NCI-H460 (cell line): Measurements from ENCODE around the gene ADAM33. TPM values are rescaled to one million over a fixed set of nuclear protein-coding genes. Genes with fewer than 3 reads are reported as not detected.

Experiments
- DNase-seq: peaks from one replicate; pipeline ENCODE4 v3.0.0-alpha.2; 2016; ENCODE audit warnings: low read depth; ENCODE audit errors: extremely low read depth
- total RNA-seq: library from RNA; depleted of rRNA; stranded (reverse); fragments of >200 nt; shearing (Covaris generic); gene quantifications from 2 replicates; pipeline ENCODE4 v1.2.3, GENCODE V29; 2014

Gene ADAM33
- total RNA-seq, 1 experiment from 2014 or later, result 0.10 TPM

GRCh38 chr20:3710011-3710466 is 28.2 kb upstream of the ADAM33 start:
- DNase-seq, result no peak

DNA sequence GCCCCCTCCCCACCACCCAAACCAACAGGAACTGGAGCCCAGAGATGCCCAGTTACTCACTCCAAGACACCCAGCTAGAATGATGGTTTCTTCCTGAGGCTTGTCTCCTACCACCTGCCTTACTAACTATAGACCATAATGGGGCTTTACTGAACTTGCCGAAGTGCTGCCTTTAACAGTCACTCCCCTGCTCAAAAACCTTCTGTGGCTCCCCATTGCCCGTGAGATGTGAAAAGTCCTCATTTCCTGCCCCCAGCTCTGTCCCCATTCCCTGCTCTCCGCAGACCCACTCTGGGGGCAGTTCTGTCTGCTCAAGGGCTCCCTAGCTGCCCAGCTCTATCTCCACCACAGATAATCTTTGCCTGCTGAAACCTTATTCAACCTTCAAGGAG is 25.7 kb upstream of the ADAM33 start:
- DNase-seq, result no peak

- no peak for DNase-seq
These were observed 25.1 kb upstream of the ADAM33 start for GRCh38 chr20:3706774-3707507.

GRCh38 chr20:3705970-3706739 is 24.3 kb upstream of the ADAM33 start:
- DNase-seq, result no peak

DNA sequence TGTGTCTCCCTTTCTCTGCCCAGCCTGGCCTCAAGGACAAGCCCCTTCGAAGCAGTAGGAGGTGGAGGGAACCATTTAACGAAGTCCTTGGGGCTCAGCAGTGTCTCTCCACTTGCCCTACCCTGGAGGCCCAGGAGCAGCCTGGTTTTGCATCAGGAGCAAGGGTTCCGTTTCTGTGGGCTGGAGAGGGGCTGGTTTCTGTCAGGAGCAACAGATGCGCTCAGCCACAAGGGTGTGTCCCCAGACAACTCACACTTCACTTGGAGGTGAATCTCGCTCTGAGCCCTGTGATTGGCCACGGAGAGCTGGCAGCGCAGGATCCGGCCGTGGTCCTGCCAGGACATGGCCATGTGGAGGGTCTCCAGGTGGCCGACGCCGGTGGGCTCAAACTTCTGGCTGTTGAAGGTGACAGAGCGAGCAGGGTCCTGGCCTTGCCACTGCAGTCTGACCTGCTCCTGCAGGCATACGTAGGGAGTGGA is 23.7 kb upstream of the ADAM33 start:
- DNase-seq, result no peak

GRCh38 chr20:3704087-3704486 is 22.3 kb upstream of the ADAM33 start:
- no peak for DNase-seq

DNA sequence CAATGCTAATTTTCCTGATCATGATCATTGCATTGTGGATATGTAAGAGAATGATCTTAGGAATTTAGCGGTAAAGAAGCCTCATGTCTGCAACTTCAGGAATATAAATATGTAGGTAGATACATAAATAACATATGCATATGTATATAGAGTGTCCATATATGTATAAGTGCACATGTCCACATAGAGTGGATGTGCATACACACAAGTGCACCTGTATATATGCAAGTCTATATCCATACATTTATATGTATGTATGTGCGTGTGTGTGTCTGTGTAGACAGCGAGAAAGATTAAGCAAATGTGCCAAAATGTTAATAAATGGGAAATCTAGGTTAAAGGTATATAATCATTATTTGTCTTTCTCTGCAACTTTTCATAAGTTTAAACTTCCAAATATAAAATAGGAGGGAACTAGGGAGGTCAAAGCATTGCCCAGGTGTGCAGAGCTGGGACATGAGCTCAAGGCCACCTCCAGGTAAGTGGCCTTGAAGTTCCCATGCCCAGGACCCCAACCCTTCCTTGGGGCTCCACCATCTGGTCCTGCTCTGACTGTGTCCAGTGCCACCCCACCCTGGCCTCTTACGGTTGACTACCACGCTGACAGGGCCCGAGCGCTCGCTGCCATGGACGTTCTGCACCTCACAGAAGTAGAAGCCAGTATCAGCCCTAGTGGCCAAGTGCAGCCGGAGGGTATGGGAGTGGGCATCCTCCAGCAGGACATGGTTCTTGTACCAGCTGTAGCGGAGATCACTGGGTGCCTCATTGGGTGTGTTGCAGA is 21.0 kb upstream of the ADAM33 start:
- no peak for DNase-seq

- no peak for DNase-seq
These were observed 19.5 kb upstream of the ADAM33 start for GRCh38 chr20:3701061-3701998.

DNA sequence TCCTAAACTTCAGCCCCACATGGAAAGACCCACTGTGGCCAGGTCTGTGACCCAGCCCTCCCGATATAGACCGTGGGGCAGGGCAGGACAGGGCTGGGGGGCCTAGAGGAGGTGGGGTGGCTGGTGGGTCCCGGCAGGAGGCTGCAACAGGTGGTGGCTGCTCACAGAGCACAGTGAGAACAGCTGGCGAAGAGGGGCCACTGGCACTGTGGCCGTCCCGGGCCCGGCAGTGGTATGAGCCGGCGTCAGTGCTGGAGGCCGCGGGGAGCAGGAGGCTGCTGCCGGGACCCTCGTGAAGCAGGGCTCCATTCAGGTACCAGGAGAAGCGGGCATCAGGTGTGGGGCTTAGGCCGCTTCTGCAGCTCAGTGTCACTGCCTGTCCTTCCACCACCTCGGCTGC is 17.2 kb upstream of the ADAM33 start:
- DNase-seq, result no peak

- DNase-seq, result no peak
These were observed 16.8 kb upstream of the ADAM33 start for GRCh38 chr20:3698591-3699001.

- DNase-seq, result no peak
These were observed 15.9 kb upstream of the ADAM33 start for GRCh38 chr20:3697588-3698305.

DNA sequence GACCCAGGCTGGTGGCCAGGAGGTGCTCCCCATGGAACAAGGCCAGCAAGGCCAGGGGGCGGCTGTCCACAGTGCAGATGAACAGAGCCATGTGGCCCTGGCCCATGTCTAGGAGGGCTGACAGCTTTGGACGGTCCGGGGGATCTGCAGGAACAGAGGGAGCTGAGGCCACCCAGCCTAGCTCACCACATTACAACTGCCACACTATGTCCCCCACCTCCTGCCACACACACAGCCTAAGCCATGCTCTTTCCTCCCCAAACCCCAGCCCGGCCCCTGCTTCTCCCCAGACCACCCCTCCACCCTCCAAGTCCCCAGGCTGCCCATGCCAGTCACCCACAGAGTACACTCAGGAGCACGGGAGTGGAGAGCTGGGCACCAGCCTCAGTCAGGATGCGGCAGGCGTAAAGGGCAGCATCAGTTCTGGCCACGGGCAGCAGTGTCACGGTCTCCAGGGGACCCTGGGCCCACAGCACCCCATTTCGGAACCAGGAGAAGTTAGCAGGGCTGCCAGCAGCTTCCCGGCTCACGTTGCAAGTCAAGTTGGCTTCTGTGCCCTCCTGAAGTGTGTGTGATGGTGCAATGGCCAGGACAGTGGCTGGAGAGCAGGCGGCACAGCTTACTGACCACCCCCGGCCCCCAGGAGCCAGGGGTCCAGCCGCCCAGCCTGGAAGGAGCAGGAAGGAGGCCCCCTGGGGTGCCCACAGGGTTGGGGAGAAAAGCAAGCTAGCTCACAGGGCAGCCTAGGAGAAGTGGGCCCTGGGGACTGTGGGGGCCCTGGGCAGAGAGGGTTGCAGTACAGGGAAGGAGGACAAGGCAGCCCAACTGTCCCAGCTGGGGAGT is 15.2 kb upstream of the ADAM33 start:
- DNase-seq, result no peak

DNA sequence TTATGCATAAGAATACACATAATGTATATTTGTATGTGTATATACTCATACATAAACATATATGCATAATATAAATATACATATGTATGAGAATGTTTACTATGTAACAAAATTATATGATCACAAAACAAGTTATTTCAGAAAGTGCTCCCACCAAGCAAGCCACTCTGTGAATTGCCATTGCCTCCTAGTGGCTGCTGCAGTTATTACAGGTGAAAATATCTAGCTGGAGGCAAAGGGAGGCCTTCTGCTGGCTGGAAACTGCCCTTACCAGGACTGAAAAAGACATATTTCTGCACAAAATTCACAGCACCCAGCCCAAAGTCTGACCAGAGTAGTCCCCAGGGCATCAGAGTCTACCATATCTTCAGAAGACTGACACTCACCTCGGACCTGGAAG is 14.4 kb upstream of the ADAM33 start:
- no peak for DNase-seq

DNA sequence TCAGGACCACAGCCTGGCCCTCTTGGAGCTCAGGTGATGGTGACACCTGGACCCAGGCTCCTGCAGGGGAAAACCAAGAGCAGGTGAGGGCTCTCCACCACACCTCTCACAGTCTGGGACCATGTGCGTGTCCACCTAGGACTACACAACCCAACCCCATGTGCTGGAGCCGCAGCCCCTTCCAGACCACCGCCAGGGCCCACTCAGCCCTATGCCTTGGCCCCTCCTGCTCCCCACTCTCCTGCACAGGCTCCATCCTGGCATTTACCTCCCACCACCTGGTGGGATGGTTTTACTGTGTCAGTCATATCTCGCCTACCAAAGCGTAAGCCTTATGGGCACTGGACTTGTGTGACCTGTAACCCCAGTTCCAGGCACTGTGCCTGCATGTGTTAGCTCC is 13.1 kb upstream of the ADAM33 start:
- DNase-seq, result no peak

GRCh38 chr20:3693376-3693775 is 11.6 kb upstream of the ADAM33 start:
- no peak for DNase-seq

DNA sequence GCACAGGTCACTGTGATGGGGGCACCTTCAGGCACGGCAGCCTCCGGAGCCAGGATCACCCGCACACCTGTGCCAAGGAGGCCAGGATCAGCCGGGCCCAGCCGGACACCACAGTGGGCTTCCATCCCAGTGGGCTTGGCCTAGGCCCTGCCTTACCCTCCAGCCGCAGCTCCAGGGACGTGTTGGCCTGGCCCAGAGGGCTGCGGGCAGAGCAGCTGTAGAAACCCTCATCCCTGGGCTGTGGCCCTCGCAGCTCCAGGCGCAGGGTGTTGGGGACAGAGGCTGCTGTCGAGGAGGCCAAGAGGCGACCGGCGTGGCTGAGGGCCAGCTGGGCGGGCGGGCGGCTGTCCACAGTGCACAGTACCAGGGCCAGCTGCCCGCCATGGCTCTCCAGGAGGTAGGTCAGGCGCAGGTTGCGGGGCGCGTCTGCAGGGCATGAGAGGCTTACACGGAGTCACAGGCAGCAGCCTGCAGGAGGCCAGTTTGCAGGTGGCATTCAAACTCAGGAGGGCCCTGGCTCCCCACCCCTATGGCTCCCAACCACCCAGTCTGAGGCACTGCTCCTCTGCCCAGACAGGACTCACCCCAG is 11.0 kb upstream of the ADAM33 start:
- no peak for DNase-seq

DNA sequence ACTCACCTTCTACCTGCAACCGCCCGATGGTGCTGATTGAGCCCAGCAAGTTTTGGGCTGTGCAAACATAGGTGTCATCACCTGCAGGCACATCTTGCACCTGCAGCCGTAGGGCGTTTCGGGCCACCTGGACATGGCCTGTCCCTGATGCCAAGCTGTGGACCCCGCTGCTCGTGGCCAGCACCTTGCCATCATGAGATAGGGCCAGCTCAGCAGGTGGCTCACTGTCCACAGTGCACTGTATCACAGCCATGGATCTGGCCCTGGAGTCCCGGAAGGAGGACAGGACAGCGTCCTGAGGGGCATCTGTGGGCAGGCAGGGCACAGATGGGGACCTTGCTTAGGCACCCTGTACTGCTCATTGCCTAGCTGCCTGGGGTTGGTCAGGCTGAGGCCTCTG is 10.1 kb upstream of the ADAM33 start:
- no peak for DNase-seq

- no peak for DNase-seq
These were observed 9.5 kb upstream of the ADAM33 start for GRCh38 chr20:3691306-3691705.
